ENCODE results near the gene GKAP1.
"Not testable (repeated sequence)": the region's sequence is repeated elsewhere in the genome, so short reads cannot be mapped to it uniquely, and the experiment has no call there.

GKAP1 gene

GRCh38 chr9:83817356-83818278 lies at the start of gene GKAP1:
GKAP1 (minus strand) TSS chr9:83817769; CDS start chr9:83806517, 11,252 bp downstream.
- peak; percentile 73 for DNase-seq (ENCODE audit: low read depth)

GRCh38 chr9:83849895-83850294 lies 32.3 kb upstream of the GKAP1 start:
- not testable (repeated sequence) for DNase-seq (ENCODE audit: low read depth)

- not testable (repeated sequence) for DNase-seq (ENCODE audit: low read depth)
Observed at GRCh38 chr9:83837070-83837643, 19.6 kb upstream of the GKAP1 start.

- not testable (repeated sequence) for DNase-seq (ENCODE audit: low read depth)
Observed at GRCh38 chr9:83830426-83831071, 13.0 kb upstream of the GKAP1 start.

GRCh38 chr9:83824986-83825623 lies 7.5 kb upstream of the GKAP1 start:
- not testable (repeated sequence) for DNase-seq (ENCODE audit: low read depth)

GRCh38 chr9:83817011-83817355 lies 586 bp downstream of the GKAP1 start:
- peak; percentile 22 for DNase-seq (ENCODE audit: low read depth)

DNA sequence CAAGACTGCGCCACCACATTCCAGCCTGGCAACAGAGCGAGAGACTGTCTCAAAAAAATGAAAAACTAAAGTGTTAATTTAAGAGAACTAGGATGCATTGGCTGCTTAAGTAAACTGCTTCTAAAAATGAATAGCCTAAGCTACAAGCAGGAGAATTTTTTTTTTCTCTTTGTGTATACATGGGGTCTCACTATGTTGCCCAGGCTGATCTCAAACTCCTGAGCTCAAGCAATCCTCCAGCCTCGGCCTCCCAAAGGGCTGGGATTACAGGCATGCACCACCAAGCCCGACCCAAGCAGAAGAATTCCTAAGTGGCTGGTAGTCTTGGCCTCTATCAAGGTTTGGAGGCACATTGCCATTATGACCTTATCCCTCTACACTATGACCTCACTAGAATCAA lies 2.4 kb downstream of the GKAP1 start:
- not testable (repeated sequence) for DNase-seq (ENCODE audit: low read depth)

GRCh38 chr9:83809213-83809612 lies 8.4 kb downstream of the GKAP1 start:
- not testable (repeated sequence) for DNase-seq (ENCODE audit: low read depth)

GRCh38 chr9:83804454-83804853 lies 13.1 kb downstream of the GKAP1 start:
- DNase-seq (ENCODE audit: low read depth) = not testable (repeated sequence)

DNA sequence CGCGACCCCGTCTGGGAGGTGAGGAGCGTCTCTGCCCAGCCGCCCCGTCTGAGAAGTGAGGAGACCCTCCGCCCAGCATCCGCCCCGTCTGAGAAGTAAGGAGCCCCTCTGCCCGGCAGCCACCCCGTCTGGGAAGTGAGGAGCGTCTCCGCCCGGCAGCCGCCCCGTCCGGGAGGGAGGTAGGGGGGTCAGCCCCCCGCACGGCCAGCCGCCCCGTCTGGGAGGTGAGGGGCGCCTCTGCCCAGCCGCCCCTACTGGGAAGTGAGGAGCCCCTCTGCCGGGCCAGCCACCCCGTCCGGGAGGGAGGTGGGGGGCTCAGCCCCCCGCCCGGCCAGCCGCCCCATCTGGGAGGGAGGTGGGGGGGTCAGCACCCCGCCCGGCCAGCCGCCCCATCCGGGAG lies 13.6 kb downstream of the GKAP1 start:
- not testable (repeated sequence) for DNase-seq (ENCODE audit: low read depth)

DNA sequence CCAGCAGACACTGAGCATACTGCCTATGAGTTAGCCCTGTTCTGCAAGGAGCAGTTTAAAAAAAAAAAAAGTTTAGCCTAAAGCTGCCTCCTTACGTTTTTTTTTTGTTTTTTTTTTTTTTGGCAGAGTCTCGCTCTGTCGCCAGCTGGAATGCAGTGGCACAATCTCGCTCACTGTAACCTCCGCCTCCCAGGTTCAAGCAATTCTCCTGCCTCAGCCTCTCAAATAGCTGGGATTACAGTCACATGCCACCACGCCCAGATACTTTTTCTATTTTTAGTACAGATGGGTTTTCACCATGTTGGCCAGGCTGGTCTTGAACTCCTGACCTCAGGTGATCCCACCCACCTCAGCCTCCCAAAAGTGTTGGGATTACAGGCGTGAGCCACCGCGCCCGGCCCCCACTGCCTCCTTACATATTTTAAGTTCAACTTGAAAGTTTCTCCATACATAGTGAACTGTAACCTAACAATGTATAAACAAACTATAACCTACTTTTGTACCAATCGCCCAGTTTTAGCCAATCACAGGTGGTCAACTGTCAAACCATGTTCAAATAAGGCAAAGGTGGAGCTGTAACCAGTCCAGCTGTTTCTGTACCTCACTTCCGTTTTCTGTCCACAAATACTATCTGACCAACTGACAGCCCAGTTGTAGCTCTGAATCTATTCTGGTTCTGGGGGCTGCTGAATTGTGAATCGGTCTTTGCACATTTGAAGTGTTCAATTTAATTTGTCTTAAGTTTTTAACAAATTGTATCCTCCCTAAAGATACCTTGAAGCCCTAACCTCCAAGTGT lies 17.1 kb downstream of the GKAP1 start:
- DNase-seq (ENCODE audit: low read depth) = no peak

DNA sequence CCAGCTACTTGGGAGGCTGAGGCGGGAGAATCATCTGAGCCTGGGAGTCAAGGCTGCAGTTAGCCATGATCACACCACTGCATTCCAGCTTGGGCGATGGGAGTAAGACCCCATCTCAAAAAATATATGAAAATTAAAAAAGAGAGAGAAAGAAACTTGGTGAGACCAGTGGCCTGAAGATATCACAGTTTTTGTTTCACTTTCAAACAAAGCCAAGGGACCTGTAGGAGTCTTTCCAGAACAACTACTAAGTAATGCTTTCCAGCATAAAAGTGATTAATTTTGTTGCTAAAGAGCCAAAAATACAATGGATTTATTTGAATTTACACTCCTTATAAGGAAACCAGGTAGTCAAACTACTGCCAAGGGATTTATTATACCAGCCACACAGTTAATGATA lies 23.5 kb downstream of the GKAP1 start:
- DNase-seq (ENCODE audit: low read depth) = no peak

DNA sequence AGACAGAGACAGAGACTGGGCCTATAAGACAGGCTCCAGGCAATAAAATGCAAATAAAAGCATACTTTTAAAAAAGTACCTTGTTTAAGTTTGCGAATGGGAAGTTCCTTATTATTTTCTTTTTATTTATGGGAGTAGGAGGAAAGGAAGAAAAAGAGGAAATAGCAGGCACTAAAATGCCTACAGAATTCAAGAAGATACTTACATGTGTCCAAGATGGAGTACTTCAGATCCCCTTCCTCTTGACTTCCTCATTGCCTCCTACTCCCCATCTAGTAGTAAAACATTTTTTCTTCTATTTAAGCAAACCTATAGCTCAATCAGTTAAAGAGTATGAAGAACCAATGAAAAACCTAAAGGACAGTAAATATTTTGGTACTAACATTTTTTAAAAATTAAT lies 24.8 kb downstream of the GKAP1 start:
- DNase-seq (ENCODE audit: low read depth) = no peak

DNA sequence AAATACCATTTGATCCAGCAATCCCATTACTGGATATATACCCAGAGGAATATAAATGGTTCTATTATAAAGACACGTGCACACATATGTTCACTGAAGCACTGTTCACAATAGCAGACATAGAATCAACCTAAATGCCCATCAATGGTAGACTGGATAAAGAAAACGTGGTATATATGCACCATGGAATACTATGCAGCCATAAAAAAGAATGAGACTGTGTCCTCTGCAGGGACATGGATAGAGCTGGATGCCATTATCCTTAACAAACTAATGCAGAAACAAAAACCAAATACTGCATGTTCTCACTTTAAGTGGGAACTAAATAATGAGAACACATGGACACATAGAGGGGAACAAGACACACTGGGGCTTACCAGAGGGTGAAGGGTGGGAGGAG lies 39.4 kb downstream of the GKAP1 start:
- DNase-seq (ENCODE audit: low read depth) = no peak

GRCh38 chr9:83775932-83776331 lies 41.6 kb downstream of the GKAP1 start:
- no peak for DNase-seq (ENCODE audit: low read depth)

DNA sequence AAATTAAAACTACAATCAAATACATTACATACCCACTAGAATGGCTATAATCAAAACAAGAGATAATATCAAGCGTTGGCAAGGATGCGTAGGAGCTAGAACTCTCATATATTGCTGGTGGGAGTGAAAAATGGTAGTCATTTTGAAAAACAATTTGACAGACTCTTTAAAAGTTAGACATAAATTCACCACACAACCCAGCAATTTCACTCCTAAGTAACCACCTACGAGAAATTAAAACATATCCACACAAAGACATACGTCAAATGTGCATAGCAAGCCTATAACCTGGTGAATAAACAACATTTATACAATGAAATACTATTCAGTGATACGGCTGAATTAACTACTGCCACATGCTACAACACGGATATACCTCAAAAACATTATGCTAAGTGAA lies 44.7 kb downstream of the GKAP1 start:
- DNase-seq (ENCODE audit: low read depth) = no peak

DNA sequence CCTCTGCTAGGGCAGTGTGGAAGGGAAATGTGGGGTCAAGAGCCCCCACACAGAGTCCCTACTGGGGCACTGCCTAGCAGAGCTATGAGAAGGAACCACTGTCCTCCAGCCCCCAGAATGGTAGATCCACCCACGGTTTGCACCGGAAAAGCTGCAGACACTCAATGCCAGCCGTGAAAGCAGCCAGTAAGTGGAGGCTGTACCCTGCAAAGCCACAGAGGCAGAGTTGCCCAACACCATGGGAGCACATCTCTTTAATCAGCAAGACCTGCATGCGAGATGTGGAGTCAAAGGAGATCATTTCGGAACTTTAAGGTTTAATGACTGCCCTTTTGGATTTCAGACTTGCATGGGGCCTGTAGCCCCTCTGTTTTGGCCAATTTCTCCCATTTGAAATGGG lies 52.2 kb downstream of the GKAP1 start:
- no peak for DNase-seq (ENCODE audit: low read depth)

DNA sequence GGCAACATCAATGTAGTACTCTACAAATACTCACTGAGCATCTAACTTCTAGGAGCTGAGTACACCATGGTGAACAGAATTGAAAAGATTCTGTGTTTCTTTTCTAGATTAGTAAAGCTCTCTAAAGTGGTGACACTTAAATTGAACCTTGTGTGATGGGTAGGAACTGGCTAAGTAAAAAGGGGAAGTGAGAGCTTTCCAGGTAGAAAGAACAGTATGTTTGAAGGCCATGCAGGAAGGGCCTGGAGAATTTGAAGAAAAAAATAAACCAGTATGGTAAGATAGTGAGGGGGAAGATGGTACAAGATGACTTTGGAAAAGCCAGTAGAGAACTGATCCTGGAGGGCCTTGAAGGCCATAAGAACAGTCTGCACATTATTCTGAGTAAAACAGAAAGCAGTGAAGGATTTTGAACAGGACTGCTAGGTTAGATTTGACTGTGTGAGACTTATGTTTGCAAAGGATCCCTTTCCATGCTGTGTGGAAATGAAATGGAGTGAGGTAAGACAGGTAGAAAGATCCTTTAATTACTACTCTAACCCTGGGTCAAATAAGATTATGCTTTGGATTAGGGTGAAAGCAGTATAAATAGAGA lies 63.1 kb downstream of the GKAP1 start:
- DNase-seq (ENCODE audit: low read depth) = no peak

- DNase-seq (ENCODE audit: low read depth) = no peak
Observed at GRCh38 chr9:83749706-83750105, 67.9 kb downstream of the GKAP1 start.

GRCh38 chr9:83744206-83744605 lies 73.4 kb downstream of the GKAP1 start:
- no peak for DNase-seq (ENCODE audit: low read depth)

GRCh38 chr9:83733739-83734138 lies 83.8 kb downstream of the GKAP1 start:
- DNase-seq (ENCODE audit: low read depth) = no peak
